H9 (cell line): ENCODE results near the gene MYT1. TPM values are rescaled to one million over a fixed set of nuclear protein-coding genes. Genes with fewer than 3 reads are reported as not detected.
A peak's percentile ranks its signal among the peaks of the same experiment; 100 is the strongest.

Experiments
- DNase-seq: peaks from one replicate; pipeline ENCODE4 v3.0.0-alpha.2; 2017
- H2AFZ ChIP-seq: one replicate; pipeline ENCODE4 v1.6.1; 2013; ENCODE audit warnings: mild to moderate bottlenecking, low read length, control low read depth, moderate library complexity
- H2AK5ac ChIP-seq: 2 replicates; pipeline ENCODE4 v1.6.1; 2013; ENCODE audit warnings: low read length, control low read depth, mixed read lengths; ENCODE audit not compliant: insufficient read length
- H2BK120ac ChIP-seq: one replicate; pipeline ENCODE4 v1.6.1; 2013; ENCODE audit warnings: low read depth, mild to moderate bottlenecking, low read length, control low read depth, inconsistent platforms; ENCODE audit not compliant: poor library complexity, severe bottlenecking
- H2BK12ac ChIP-seq: 2 replicates; pipeline ENCODE4 v1.6.1; 2013; ENCODE audit warnings: low read length, control low read depth, mixed read lengths, low read depth; ENCODE audit not compliant: insufficient read length
- H2BK15ac ChIP-seq: 2 replicates; pipeline ENCODE4 v1.6.1; 2013; ENCODE audit warnings: low read depth, low read length, control low read depth
- H2BK20ac ChIP-seq: one replicate; pipeline ENCODE4 v1.6.1; 2013; ENCODE audit warnings: low read depth, mild to moderate bottlenecking, low read length, control low read depth, inconsistent platforms; ENCODE audit not compliant: poor library complexity, severe bottlenecking
- H2BK5ac ChIP-seq: 2 replicates; pipeline ENCODE4 v1.6.1; 2013; ENCODE audit warnings: low read length, control low read depth, mixed read lengths; ENCODE audit not compliant: insufficient read length
- H3K14ac ChIP-seq: 2 replicates; pipeline ENCODE4 v1.6.1; 2013; ENCODE audit warnings: low read length, control low read depth; ENCODE audit not compliant: insufficient read depth
- H3K18ac ChIP-seq: 2 replicates; pipeline ENCODE4 v1.6.1; 2013; ENCODE audit warnings: low read depth, mild to moderate bottlenecking, mixed read lengths, low read length, control low read depth; ENCODE audit not compliant: insufficient read length
- H3K23ac ChIP-seq: 2 replicates; pipeline ENCODE4 v1.6.1; 2013; ENCODE audit warnings: low read length, control low read depth, mixed read lengths, low read depth; ENCODE audit not compliant: insufficient read length
- H3K23me2 ChIP-seq: 2 replicates; pipeline ENCODE4 v1.6.1; 2013; ENCODE audit warnings: low read depth, mild to moderate bottlenecking, mixed read lengths, low read length, control low read depth; ENCODE audit not compliant: insufficient read length, poor library complexity, severe bottlenecking
- H3K27ac ChIP-seq: 2 replicates; pipeline ENCODE4 v1.5.1; 2013; ENCODE audit warnings: low read length, control low read depth, mixed read lengths, low read depth; ENCODE audit not compliant: insufficient read length
- H3K27me3 ChIP-seq: 2 replicates; pipeline ENCODE4 v1.6.1; 2013; ENCODE audit warnings: low read length, control low read depth, inconsistent platforms; ENCODE audit not compliant: insufficient read depth
- H3K4ac ChIP-seq: 2 replicates; pipeline ENCODE4 v1.6.1; 2013; ENCODE audit warnings: low read depth, mild to moderate bottlenecking, control low read depth, inconsistent platforms, low read length, moderate library complexity
- H3K4me1 ChIP-seq: 2 replicates; pipeline ENCODE4 v1.6.1; 2013; ENCODE audit warnings: low read length, control low read depth, inconsistent platforms; ENCODE audit not compliant: insufficient read depth
- H3K4me2 ChIP-seq: 2 replicates; pipeline ENCODE4 v1.6.1; 2013; ENCODE audit warnings: low read length, control low read depth, mixed read lengths; ENCODE audit not compliant: insufficient read length, insufficient read depth
- H3K56ac ChIP-seq: 2 replicates; pipeline ENCODE4 v1.6.1; 2013; ENCODE audit warnings: low read depth, mild to moderate bottlenecking, mixed read lengths, low read length, control low read depth; ENCODE audit not compliant: insufficient read length
- H3K79me1 ChIP-seq: 2 replicates; pipeline ENCODE4 v1.6.1; 2013; ENCODE audit warnings: low read depth, mild to moderate bottlenecking, moderate library complexity, low read length, control low read depth, inconsistent platforms; ENCODE audit not compliant: insufficient read depth, poor library complexity, severe bottlenecking
- H3K79me2 ChIP-seq: 2 replicates; pipeline ENCODE4 v1.6.1; 2013; ENCODE audit warnings: low read length, control low read depth, inconsistent platforms; ENCODE audit not compliant: insufficient read depth
- H3K9ac ChIP-seq: 2 replicates; pipeline ENCODE4 v1.6.1; 2013; ENCODE audit warnings: low read length, control low read depth, mixed read lengths; ENCODE audit not compliant: insufficient read length; ENCODE audit errors: extremely low read depth
- H3K9me3 ChIP-seq: one replicate; pipeline ENCODE4 v1.6.1; 2013; ENCODE audit warnings: low read depth, low read length, inconsistent platforms; ENCODE audit not compliant: control insufficient read depth
- H3T11ph ChIP-seq: one replicate; pipeline ENCODE4 v1.6.1; 2013; ENCODE audit warnings: mild to moderate bottlenecking, low read length, control low read depth, inconsistent platforms
- H4K20me1 ChIP-seq: one replicate; pipeline ENCODE4 v1.6.1; 2013; ENCODE audit not compliant: control insufficient read depth, insufficient read length, insufficient read depth
- H4K5ac ChIP-seq: 2 replicates; pipeline ENCODE4 v1.6.1; 2013; ENCODE audit warnings: low read depth, mild to moderate bottlenecking, mixed read lengths, low read length, control low read depth; ENCODE audit not compliant: insufficient read length
- H4K8ac ChIP-seq: replicated peaks from 2 replicates; pipeline ENCODE4 v1.6.1; 2013; ENCODE audit warnings: low read length, control low read depth, mixed read lengths, low read depth; ENCODE audit not compliant: insufficient read length
- H4K91ac ChIP-seq: 2 replicates; pipeline ENCODE4 v1.6.1; 2013; ENCODE audit warnings: low read depth, mild to moderate bottlenecking, moderate library complexity, mixed read lengths, low read length, control low read depth; ENCODE audit not compliant: insufficient read length
- H3K27ac Mint-ChIP-seq, 3 experiments: 2 replicates in 2 of 3; 3 replicates in 1 of 3; pipeline ENCODE4 v1.8.0; 2020 to 2021; ENCODE audit warnings: mixed read lengths in 3 of 3, mild to moderate bottlenecking in 1 of 3, moderate library complexity in 1 of 3
- H3K27me3 Mint-ChIP-seq: 2 replicates; pipeline ENCODE4 v1.8.0; 2021; ENCODE audit warnings: low read depth, mild to moderate bottlenecking, moderate library complexity, mixed read lengths
- H3K36me3 Mint-ChIP-seq, 3 experiments: 2 replicates in 2 of 3; 3 replicates in 1 of 3; pipeline ENCODE4 v1.8.0; 2020 to 2021; ENCODE audit warnings: low read depth in 3 of 3, mixed read lengths in 3 of 3; ENCODE audit not compliant: insufficient read depth in 1 of 3
- H3K4me1 Mint-ChIP-seq, 2 experiments: 2 replicates each; pipeline ENCODE4 v1.8.0; 2020; ENCODE audit warnings: mixed read lengths in 2 of 2
- H3K4me3 Mint-ChIP-seq, 2 experiments: 2 replicates in 1 of 2; 3 replicates in 1 of 2; pipeline ENCODE4 v1.8.0; 2020 to 2021; ENCODE audit warnings: mild to moderate bottlenecking in 2 of 2, mixed read lengths in 2 of 2, moderate library complexity in 1 of 2
- H3K9me3 Mint-ChIP-seq, 2 experiments: 2 replicates in 1 of 2; 3 replicates in 1 of 2; pipeline ENCODE4 v1.8.0; 2020; ENCODE audit warnings: mild to moderate bottlenecking in 2 of 2, mixed read lengths in 2 of 2, moderate library complexity in 1 of 2
- CTCF ChIP-seq: fragments of 200-600 bp; sonication (generic); conservative IDR thresholded peaks from 3 replicates; pipeline ENCODE4 v1.8.0; 2021; ENCODE audit warnings: antibody characterized with exemption, mild to moderate bottlenecking
- WGBS: extraction: QIAGEN DNeasy Blood & Tissue Kit; methylation state at CpG from one replicate; pipeline ENCODE4 v1.1.7; 2013; ENCODE audit warnings: missing lambda C conversion rate, low lambda C conversion rate, mixed read lengths; ENCODE audit not compliant: insufficient read length; ENCODE audit errors: extremely low coverage; 5-methylcytosine and 5-hydroxymethylcytosine counted together
- total RNA-seq: library from RNA; stranded (reverse); gene quantifications from 2 replicates; pipeline ENCODE4 v1.2.1, GENCODE V29; 2021

Gene MYT1
- total RNA-seq, 1 experiment from 2014 or later = 0.79 TPM

DNA sequence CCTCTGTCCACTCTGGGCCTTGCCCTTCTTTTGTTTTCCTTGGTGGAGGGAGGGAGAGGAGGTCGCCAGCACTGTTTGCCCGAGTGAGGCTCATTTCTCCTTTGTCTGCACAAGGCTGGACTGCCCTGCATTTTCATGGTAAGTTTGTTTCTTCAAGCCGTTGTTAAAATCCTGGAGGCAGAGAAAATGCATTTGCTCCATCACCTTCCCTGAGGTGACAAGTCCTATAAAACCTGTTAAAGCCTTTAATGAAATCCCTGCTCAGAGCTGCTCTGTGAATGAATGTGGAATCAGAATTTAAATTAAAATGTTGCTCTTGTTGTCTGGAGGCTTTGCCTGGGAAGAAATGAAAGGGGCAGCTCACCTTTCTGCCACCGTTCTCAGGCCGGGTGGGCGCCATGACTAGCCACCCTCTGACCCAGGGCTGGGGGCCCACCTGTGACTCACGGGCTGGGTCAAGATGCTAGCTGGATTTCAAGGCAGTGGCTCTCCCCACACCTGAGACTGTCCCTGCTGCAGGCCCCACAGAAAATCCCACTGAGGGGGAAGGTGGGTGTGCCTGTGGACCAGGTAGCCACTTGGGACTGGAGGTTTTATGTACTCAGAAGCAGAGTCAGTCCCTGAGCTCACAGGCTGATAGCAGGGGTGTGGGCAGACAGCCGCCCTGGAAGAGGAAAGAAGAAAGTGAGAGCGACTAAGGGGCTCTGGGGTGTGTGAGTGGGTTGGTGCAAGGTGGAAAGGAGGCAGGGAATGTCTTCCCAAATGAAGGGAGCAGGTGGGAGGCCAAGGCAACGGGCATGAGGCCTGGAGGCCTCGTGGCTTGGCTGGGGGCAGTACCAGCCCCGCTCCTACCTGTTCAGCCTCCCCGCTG lies 24.0 kb upstream of the MYT1 start:
- H3K4me1 Mint-ChIP-seq = peaks cover 15 to 33% of the 10 kb centered on the region in 2 experiments

More for the DNA sequence above, 24.0 kb upstream of the MYT1 start:
- no peak overlapping the region for H2BK5ac ChIP-seq
- no peak for TF ChIP-seq CTCF
- H3K27me3 ChIP-seq = no peaks in the 10 kb centered on the region
- H3K4ac ChIP-seq = no peak overlapping the region
- H3K9ac ChIP-seq = no peak overlapping the region
- no peak overlapping the region for H4K5ac ChIP-seq
- WGBS = no CpG with 5 or more reads among the region's 13 CpGs
- H3K9me3 ChIP-seq = peaks cover 7% of the 10 kb centered on the region
- Mint-ChIP-seq H3K9me3 (peaks cover 15 to 16% of the 10 kb centered on the region in 2 experiments), H3K27me3 (peaks cover 8% of the 10 kb centered on the region), H3K4me3 (no peak overlapping the region), H3K36me3 (peaks cover 7 to 13% (median 10%) of the 10 kb centered on the region in 3 experiments), H3K27ac (peak overlapping the region in 2 of 3 experiments; percentile 57 to 79; a peak in 4 of 7 replicates)
- no peak overlapping the region for H2BK15ac ChIP-seq
- H3K4me1 ChIP-seq = no peaks in the 10 kb centered on the region
- H3K56ac ChIP-seq = no peak overlapping the region
- H2AK5ac ChIP-seq = no peak overlapping the region
- H4K91ac ChIP-seq = no peak overlapping the region
- no peak overlapping the region for H3K23ac ChIP-seq
- no peak overlapping the region for H2BK12ac ChIP-seq
- H2BK20ac ChIP-seq = no peak overlapping the region
- H3K18ac ChIP-seq = no peak overlapping the region
- no peak for DNase-seq
- H4K8ac ChIP-seq = no peak overlapping the region
- H3K14ac ChIP-seq = peak overlapping the region; percentile 31
- no peaks in the 10 kb centered on the region for H3K23me2 ChIP-seq
- H3K79me1 ChIP-seq = no peaks in the 10 kb centered on the region
- H4K20me1 ChIP-seq = no peaks in the 10 kb centered on the region
- H2AFZ ChIP-seq = no peak overlapping the region
- no peak overlapping the region for H2BK120ac ChIP-seq
- H3T11ph ChIP-seq = no peak overlapping the region
- no peak overlapping the region for H3K27ac ChIP-seq
- H3K4me2 ChIP-seq = no peak overlapping the region
- H3K79me2 ChIP-seq = no peaks in the 10 kb centered on the region
